Neuron (in vitro differentiated cells): ENCODE measurements around the gene MICALL2.

Experiments
- H2AFZ ChIP-seq: one replicate; pipeline ENCODE4 v1.6.1; 2013; ENCODE audit warnings: low read depth, mild to moderate bottlenecking, inconsistent platforms, low read length, moderate library complexity
- H3K27me3 ChIP-seq: one replicate; pipeline ENCODE4 v1.6.1; 2013; ENCODE audit warnings: low read length; ENCODE audit not compliant: insufficient read depth
- H3K36me3 ChIP-seq: one replicate; pipeline ENCODE4 v1.6.1; 2013; ENCODE audit warnings: low read length; ENCODE audit not compliant: insufficient read depth
- H3K4me1 ChIP-seq: one replicate; pipeline ENCODE4 v1.6.1; 2013; ENCODE audit warnings: low read length; ENCODE audit not compliant: insufficient read depth
- H3K4me3 ChIP-seq: 2 replicates; pipeline ENCODE4 v1.5.1; 2013; ENCODE audit warnings: mild to moderate bottlenecking, low read length, moderate library complexity
- H3K9me3 ChIP-seq: one replicate; pipeline ENCODE4 v1.6.1; 2013; ENCODE audit warnings: low read length

MICALL2 gene

DNA sequence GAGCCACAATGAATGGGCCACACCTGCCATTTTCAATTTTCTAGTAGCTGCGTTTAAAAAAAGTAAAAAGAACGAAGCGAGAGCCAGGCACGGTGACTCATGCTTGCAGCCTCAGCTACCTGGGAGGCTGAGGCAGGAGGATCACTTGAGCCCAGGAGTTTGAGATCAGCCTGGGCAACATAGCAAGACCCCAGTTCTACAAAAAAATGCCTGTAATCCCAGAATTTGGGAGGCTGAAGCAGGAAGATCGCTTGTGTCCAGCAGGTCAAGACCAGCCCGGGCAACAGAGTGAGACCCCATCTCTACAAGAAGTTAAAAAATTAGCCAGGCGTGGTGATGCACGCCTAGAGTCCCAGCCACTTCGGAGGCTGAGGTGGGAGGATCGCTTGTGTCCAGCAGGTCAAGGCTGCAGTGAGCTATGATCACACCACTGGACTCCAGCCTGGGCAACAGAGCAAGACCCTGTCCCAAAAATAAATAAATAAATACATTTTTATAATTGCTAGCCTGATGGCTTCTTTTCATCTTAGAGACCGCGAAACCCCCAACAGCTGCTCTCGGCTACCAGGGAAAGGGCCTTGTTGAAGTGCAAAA, 32.1 kb downstream of the MICALL2 start:
- Histone ChIP-seq H3K36me3 (no peaks in the 10 kb centered on the region), H3K27me3 (peaks cover 24% of the 10 kb centered on the region), H2AFZ (no peak overlapping the region), H3K4me3 (no peak overlapping the region), H3K4me1 (peaks cover 17% of the 10 kb centered on the region), H3K9me3 (no peaks in the 10 kb centered on the region)

GRCh38 chr7:1426474-1426873, 32.8 kb downstream of the MICALL2 start:
- Histone ChIP-seq H3K36me3 (no peaks in the 10 kb centered on the region), H3K9me3 (no peaks in the 10 kb centered on the region), H2AFZ (no peak overlapping the region), H3K4me1 (peaks cover 17% of the 10 kb centered on the region), H3K4me3 (no peak overlapping the region), H3K27me3 (peaks cover 28% of the 10 kb centered on the region)

DNA sequence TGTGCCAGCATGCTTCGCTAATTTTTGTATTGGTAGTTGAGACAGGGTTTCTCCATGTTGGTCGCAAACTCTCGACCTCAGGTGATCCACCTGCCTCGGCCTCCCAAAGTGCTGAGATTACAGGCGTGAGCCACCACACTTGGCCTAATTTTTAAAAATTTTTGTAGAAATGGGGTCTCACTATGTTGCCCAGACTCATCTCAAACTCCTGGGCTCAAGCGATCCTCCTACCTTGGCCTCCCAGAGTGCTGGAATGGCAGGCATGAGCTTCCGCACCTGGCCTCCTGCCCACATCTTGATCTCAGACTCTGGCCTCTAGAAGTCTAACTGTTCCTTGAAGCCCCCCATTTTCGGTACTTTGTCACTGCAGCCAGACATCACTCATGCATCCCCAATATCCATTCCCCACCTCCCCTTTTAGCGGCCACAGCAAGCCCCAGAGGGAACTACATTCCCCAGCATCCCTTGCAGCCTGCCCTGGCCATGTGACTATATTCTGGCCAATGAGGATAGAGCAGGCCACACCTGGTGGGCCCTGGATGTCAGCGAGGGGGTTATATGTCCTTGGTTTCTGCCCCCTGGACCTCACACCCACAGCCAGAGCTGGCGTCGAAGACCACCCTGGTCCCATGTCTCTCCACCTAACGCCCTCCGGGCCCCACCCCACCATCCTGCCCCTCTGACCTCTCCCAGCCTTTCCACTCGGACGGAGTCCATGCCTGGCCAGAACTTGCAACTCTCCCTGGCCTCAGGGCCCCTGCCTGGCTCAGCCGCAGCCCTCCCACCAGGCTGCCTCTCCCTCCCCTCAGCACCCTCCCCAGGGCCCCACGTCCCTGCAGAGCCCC, 33.8 kb downstream of the MICALL2 start:
- Histone ChIP-seq H3K27me3 (peaks cover 20% of the 10 kb centered on the region), H2AFZ (no peak overlapping the region), H3K4me3 (no peak overlapping the region), H3K9me3 (no peaks in the 10 kb centered on the region), H3K4me1 (peaks cover 17% of the 10 kb centered on the region), H3K36me3 (no peaks in the 10 kb centered on the region)

- Histone ChIP-seq H3K4me1 (peaks cover 8% of the 10 kb centered on the region), H3K9me3 (no peaks in the 10 kb centered on the region), H3K27me3 (peaks cover 16% of the 10 kb centered on the region), H3K4me3 (no peak overlapping the region), H3K36me3 (no peaks in the 10 kb centered on the region), H2AFZ (no peak overlapping the region)
Measured at GRCh38 chr7:1424041-1424440, 35.2 kb downstream of the MICALL2 start.

DNA sequence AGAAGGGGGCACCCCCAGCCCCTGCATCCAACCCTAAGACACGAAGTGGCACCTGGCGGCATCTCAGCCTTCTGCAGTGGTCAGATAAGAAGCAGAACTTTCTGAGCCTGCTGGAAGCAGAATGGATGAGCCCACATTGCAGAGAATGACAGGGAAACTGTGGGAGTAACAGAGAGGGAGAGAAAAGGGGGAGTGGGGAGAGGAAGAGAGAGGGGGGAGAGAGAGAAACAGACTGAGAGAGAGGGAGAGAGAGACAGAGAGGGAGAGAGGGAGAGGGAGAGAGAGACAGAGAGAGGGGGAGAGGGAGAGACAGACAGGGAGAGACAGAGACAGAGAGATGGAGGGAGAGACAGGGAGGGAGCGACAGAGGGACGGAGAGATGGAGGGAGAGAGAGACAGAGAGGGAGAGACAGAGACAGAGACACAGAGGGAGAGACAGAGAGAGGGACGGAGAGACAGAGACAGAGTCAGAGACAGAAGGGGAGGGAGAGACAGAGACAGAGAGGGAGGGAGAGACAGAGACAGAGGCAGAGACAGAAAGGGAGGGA, 35.9 kb downstream of the MICALL2 start:
- no peak overlapping the region for H2AFZ ChIP-seq
- H3K36me3 ChIP-seq = no peaks in the 10 kb centered on the region
- H3K4me3 ChIP-seq = no peak overlapping the region
- peaks cover 16% of the 10 kb centered on the region for H3K27me3 ChIP-seq
- peaks cover 7% of the 10 kb centered on the region for H3K4me1 ChIP-seq
- no peaks in the 10 kb centered on the region for H3K9me3 ChIP-seq

DNA sequence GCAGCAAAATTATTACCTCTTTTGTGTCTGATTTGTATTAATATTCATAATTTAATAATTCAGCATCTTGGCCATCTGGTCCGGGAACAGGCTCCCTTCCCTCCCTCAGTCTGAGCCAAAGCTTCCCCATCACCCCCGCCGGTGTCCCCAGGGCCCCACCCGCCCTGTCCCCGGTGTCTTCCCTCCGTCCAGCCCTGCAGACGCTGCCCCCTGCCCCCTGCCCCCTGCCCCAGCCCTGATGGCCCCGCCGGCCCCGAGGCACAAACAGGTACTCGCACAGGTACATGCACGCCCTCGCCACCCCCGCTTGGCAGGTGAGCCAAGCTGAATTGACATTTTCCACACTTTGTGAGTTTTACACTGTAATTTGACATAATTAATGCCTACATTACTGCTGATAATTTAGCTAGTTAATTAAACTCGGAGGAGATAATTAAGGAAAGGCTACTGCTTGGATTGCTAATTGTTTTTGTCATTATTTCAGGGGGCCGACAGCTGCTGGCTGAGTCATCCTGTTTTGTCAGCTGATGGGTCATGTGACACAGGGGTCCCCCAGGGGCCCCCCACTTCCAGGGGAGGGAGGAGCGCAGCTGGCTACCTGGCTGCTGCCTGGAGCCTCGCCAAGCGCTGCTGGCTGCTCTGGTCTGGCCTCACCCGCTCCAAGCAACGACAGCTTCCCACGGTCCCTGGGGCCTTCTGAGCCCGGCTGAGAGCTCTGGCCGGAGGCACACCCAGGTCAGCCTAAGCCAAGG, 36.6 kb downstream of the MICALL2 start:
- H3K9me3 ChIP-seq = no peaks in the 10 kb centered on the region
- no peak overlapping the region for H2AFZ ChIP-seq
- peaks cover 7% of the 10 kb centered on the region for H3K4me1 ChIP-seq

DNA sequence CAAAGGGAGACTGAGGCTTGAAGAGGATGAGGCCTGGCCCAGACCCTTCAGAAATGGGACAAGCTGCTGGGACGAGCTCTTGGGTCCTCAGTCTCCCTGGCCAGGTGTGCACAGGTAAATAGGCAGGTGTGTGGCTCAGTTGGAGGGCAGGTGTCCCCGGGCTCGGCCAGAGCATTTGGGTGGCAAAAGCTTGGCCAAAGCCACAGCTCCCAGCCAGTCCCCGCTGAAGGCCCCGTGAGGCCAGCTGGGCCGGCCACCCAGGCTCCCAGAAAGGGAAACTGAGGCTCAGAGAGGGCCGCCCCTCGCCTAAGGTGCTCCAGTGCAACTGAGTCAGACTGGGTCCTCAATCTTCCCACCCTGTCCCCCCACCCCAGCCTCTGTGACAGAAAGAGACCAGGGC, 37.3 kb downstream of the MICALL2 start:
- Histone ChIP-seq H2AFZ (no peak overlapping the region), H3K4me1 (peaks cover 7% of the 10 kb centered on the region), H3K4me3 (no peak overlapping the region), H3K36me3 (no peaks in the 10 kb centered on the region), H3K27me3 (peaks cover 15% of the 10 kb centered on the region), H3K9me3 (no peaks in the 10 kb centered on the region)

More for the DNA sequence above, 36.6 kb downstream of the MICALL2 start:
- H3K27me3 ChIP-seq = peaks cover 16% of the 10 kb centered on the region
- H3K4me3 ChIP-seq = no peak overlapping the region
- H3K36me3 ChIP-seq = no peaks in the 10 kb centered on the region

DNA sequence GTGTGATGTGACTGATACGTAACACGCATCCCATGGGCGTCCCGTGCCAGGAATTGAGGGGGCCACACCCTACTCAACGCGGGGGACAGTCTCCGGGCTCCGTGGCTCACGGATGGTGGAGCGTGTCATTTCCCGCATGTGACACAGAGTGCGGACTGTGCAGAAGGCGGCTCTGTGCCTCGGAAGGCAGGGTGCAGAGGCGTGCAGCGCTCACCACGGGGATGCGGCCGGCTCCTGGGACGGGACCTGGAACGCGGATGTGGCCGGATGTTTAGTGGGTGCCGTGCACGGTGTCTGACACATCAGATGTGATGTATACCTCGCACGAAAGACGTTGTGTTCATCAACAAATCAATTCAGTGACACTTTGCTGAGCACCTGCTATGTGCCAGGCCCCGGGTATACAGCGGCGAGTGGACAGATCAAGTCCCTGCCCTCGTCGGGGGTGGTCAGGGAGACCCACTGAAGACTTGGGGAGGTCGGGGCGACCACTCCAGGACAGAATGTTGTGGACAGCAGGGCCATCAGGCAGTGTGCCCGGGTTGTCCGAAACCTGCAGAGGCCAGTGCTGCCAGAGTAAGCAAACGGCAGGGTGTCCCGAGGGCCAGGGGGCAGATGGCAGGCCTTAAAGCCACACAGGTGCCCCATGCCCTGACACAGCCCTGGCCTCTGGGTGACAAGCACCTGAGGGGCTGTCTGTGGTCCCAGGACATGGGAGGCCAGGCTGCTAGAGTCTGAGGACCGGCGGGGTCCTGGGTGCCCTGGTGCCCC, 38.1 kb downstream of the MICALL2 start:
- Histone ChIP-seq H2AFZ (no peak overlapping the region), H3K27me3 (peaks cover 13% of the 10 kb centered on the region), H3K36me3 (no peaks in the 10 kb centered on the region), H3K4me1 (peaks cover 7% of the 10 kb centered on the region), H3K4me3 (no peak overlapping the region), H3K9me3 (no peaks in the 10 kb centered on the region)

GRCh38 chr7:1419688-1420087, 39.6 kb downstream of the MICALL2 start:
- no peak overlapping the region for H3K4me3 ChIP-seq
- H3K27me3 ChIP-seq = peaks cover 13% of the 10 kb centered on the region
- no peaks in the 10 kb centered on the region for H3K36me3 ChIP-seq
- H3K9me3 ChIP-seq = no peaks in the 10 kb centered on the region
- H3K4me1 ChIP-seq = peaks cover 7% of the 10 kb centered on the region
- H2AFZ ChIP-seq = no peak overlapping the region

DNA sequence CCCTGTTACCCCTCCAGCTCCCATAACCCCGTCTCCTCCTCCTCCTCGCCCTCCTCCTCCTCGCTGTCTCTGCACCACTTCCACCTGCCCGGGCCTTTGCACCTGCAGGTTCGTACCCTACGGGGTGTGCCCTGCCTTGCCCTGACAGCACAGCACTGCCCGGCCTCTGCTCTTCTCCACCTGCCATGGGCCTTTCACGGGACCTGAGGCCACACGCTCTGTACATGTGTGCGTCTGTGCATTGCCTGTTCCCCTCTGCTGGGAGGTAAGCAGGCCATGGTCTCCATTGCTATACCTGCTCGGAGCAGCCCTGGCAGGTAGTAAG, 40.0 kb downstream of the MICALL2 start:
- H3K36me3 ChIP-seq = no peaks in the 10 kb centered on the region
- H2AFZ ChIP-seq = no peak overlapping the region
- H3K9me3 ChIP-seq = no peaks in the 10 kb centered on the region
- no peak overlapping the region for H3K4me3 ChIP-seq
- peaks cover 7% of the 10 kb centered on the region for H3K4me1 ChIP-seq
- H3K27me3 ChIP-seq = peaks cover 13% of the 10 kb centered on the region

DNA sequence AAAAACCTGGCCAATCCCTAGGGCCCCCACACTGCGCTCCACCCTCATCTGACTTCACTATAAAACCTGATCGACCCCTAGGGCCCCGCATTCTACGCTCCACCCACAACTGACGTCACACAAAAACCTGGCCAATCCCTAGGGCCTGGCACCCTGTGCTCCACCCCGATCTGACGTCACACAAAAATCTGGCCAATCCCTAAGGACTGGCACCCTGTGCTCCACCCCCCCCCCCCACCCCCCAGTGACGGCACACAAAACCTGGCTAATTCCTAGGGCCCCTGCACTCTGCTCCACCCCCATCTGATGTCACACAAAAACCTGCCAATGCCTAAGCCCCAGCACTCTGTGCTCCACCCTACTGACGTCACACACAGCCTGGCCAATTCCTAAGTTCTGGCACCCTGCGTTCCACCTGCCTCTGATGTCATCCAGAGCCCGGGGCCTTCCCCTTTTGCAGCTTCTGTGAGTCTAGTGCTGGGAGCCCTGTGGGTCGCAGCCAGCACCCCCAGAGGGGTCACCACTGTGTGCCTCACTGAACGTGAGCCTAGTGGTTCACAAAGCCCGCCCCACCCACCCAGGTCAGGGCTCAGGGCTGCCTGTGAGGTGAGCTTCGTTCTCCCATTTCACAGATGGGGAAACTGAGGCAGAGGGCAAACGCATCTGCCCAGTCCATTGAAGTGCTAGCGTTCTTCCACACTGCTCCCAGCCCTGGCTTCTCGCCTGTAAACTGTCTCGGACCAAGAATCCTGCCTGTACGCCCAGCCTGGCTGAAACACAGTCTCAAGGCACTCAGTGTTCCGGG, 40.6 kb downstream of the MICALL2 start:
- Histone ChIP-seq H3K9me3 (no peaks in the 10 kb centered on the region), H3K27me3 (peaks cover 8% of the 10 kb centered on the region), H3K4me3 (no peak overlapping the region), H3K36me3 (no peaks in the 10 kb centered on the region), H2AFZ (no peak overlapping the region), H3K4me1 (peaks cover 7% of the 10 kb centered on the region)

DNA sequence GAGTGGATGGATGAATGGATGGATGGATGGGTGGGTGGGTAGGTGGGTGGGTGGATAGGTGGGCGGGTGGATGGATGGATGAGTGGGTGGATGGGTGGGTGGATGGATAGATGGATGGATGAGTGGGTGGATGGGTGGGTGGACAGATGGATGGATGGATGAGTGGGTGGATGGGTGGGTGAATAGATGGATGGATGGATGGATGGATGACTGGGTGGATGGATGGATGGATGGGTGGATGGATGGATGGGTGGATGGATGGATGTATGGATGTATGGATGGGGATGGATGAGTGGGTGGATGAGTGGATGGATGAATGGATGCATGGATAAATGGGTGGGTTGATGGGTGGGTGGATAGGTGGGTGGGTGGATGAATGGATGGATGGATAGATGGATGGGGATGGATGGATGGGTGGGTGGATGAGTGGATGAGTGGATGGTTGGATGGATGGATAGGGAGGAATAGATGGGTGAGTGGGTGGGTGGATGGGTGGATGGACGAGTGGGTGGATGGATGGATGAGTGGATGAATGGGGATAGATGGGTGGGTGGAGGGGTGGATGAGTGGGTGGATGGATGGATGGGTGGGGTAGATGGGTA, 43.8 kb downstream of the MICALL2 start:
- Histone ChIP-seq H3K9me3 (no peaks in the 10 kb centered on the region), H3K4me3 (no peak overlapping the region), H2AFZ (no peak overlapping the region), H3K27me3 (peaks cover 11% of the 10 kb centered on the region), H3K36me3 (no peaks in the 10 kb centered on the region), H3K4me1 (no peaks in the 10 kb centered on the region)
